Keratinocyte (primary cell): ENCODE measurements around the gene ATF6.

ENCODE experiments used
- CTCF ChIP-seq, 3 experiments: IDR thresholded peaks in 1 of 3; conservative IDR thresholded peaks in 1 of 3; optimal IDR thresholded peaks in 1 of 3; 2 replicates in 2 of 3; 3 replicates in 1 of 3; pipeline versions ENCODE3 to v1.5.1; 2011; ENCODE audit warnings: low read length in 3 of 3, mild to moderate bottlenecking in 3 of 3, moderate library complexity in 2 of 3, control low read depth in 1 of 3, inconsistent platforms in 1 of 3; ENCODE audit not compliant: insufficient read depth in 2 of 3; ENCODE audit errors: extremely low read depth in 1 of 3
- EZH2 ChIP-seq: IDR thresholded peaks from one replicate; pipeline ENCODE4 v1.6.1; 2012; ENCODE audit warnings: inconsistent platforms, mild to moderate bottlenecking, low read length, moderate library complexity

GRCh38 chr1:161885003-161885402 lies 118.9 kb downstream of the ATF6 start:
- no peak for TF ChIP-seq CTCF (optimal IDR thresholded peaks at IDR 0.05 in 1 of 3, IDR thresholded peaks at IDR 0.05 in 1 of 3, conservative IDR thresholded peaks at IDR 0.05 in 1 of 3; ENCODE audit: extremely low read depth in 1 of 3, insufficient read depth in 2 of 3, low read length in 3 of 3)
- TF ChIP-seq EZH2: no peak
